Keratinocyte (primary cell): ENCODE measurements around the gene MCEE. TPM values are rescaled to one million over a fixed set of nuclear protein-coding genes. Genes with fewer than 3 reads are reported as not detected.
A peak's percentile ranks its signal among the peaks of the same experiment; 100 is the strongest.
"Not testable (repeated sequence)": the region's sequence is repeated elsewhere in the genome, so short reads cannot be mapped to it uniquely, and the experiment has no call there.

ENCODE experiments used
- DNase-seq: peaks from one replicate; pipeline ENCODE4 v3.0.0-alpha.2; 2011; ENCODE audit warnings: low read depth, missing footprints, low spot score
- FAIRE-seq: peaks from 2 replicates; lab custom pipeline; 2011; peaks lifted over from hg19 to GRCh38; lab: Jason Lieb, UNC
- H2AFZ ChIP-seq: 2 replicates; pipeline ENCODE4 v1.6.0; 2012; ENCODE audit warnings: low read length, control low read depth, inconsistent platforms; ENCODE audit not compliant: control insufficient read depth
- H3K27ac ChIP-seq: 2 replicates; pipeline ENCODE4 v1.5.1; 2011; ENCODE audit warnings: low read length; ENCODE audit not compliant: control insufficient read depth, insufficient read depth
- H3K27me3 ChIP-seq: 3 replicates; pipeline ENCODE4 v1.6.0; 2011; ENCODE audit warnings: low read length; ENCODE audit not compliant: control insufficient read depth, insufficient read depth; ENCODE audit errors: extremely low read depth
- H3K36me3 ChIP-seq, 2 experiments: 2 replicates in 1 of 2; 3 replicates in 1 of 2; pipeline ENCODE4 v1.5.1; 2011; ENCODE audit warnings: low read length in 2 of 2, mild to moderate bottlenecking in 1 of 2; ENCODE audit not compliant: control insufficient read depth in 2 of 2, insufficient read depth in 2 of 2; ENCODE audit errors: extremely low read depth in 1 of 2
- H3K4me1 ChIP-seq: 3 replicates; pipeline ENCODE4 v1.5.1; 2011; ENCODE audit warnings: low read length; ENCODE audit not compliant: control insufficient read depth, insufficient read depth; ENCODE audit errors: extremely low read depth
- H3K4me2 ChIP-seq: 3 replicates; pipeline ENCODE4 v1.6.0; 2011; ENCODE audit warnings: low read depth, low read length; ENCODE audit not compliant: control insufficient read depth, insufficient read depth; ENCODE audit errors: extremely low read depth
- H3K4me3 ChIP-seq, 3 experiments: fragments of 200-600 bp in 1 of 3; sonication (generic) in 1 of 3; 2 replicates in 2 of 3; 3 replicates in 1 of 3; pipeline ENCODE4 v1.5.1; 2011 to 2016; ENCODE audit warnings: low read length in 3 of 3, mild to moderate bottlenecking in 3 of 3, control low read depth in 2 of 3, inconsistent platforms in 1 of 3, low read depth in 1 of 3, mixed read lengths in 1 of 3, mixed run types in 1 of 3, moderate library complexity in 1 of 3; ENCODE audit not compliant: control insufficient read depth in 2 of 3, insufficient read depth in 2 of 3; ENCODE audit errors: extremely low read depth in 1 of 3
- H3K79me2 ChIP-seq: 2 replicates; pipeline ENCODE4 v1.6.0; 2012; ENCODE audit warnings: low read length; ENCODE audit not compliant: control insufficient read depth, insufficient read depth
- H3K9ac ChIP-seq: 3 replicates; pipeline ENCODE4 v1.6.0; 2011; ENCODE audit warnings: low read length; ENCODE audit not compliant: control insufficient read depth, insufficient read depth; ENCODE audit errors: extremely low read depth
- H3K9me1 ChIP-seq: 3 replicates; pipeline ENCODE4 v1.6.0; 2011; ENCODE audit warnings: low read length; ENCODE audit not compliant: control insufficient read depth, insufficient read depth; ENCODE audit errors: extremely low read depth
- H3K9me3 ChIP-seq: 2 replicates; pipeline ENCODE4 v1.5.1; 2012; ENCODE audit warnings: low read depth, low read length; ENCODE audit not compliant: control insufficient read depth
- H4K20me1 ChIP-seq: 3 replicates; pipeline ENCODE4 v1.6.0; 2011; ENCODE audit warnings: low read length; ENCODE audit not compliant: control insufficient read depth, insufficient read depth; ENCODE audit errors: extremely low read depth
- EZH2 ChIP-seq: IDR thresholded peaks from one replicate; pipeline ENCODE4 v1.6.1; 2012; ENCODE audit warnings: inconsistent platforms, mild to moderate bottlenecking, low read length, moderate library complexity
- dilution Hi-C: fragments of 300-500 bp; cut with MboI; formaldehyde crosslinking; loops from one replicate; pipeline ENCODE4 v1.7.0; 2020; ENCODE audit warnings: low sequenced_read_pairs; ENCODE audit not compliant: extremely low pct_ligation_motif_present
- polyA plus RNA-seq, 5 experiments: library from polyadenylated mRNA; depleted of rRNA in 3 of 5; stranded (reverse) in 3 of 5; stranded (forward) in 1 of 5; unstranded in 1 of 5; fragments of >200 nt; gene quantifications; 1 replicate in 1 of 5; 2 replicates in 3 of 5; 3 replicates in 1 of 5; pipeline versions ENCODE4 v1.2.1 to v1.2.3, GENCODE V29; 2011 to 2012; ENCODE audit warnings: missing spikeins in 2 of 5, low read depth in 1 of 5, low replicate concordance in 1 of 5
- TF ChIP-seq, protein P1 (sequence below), 3 experiments: IDR thresholded peaks in 1 of 3; conservative IDR thresholded peaks in 1 of 3; optimal IDR thresholded peaks in 1 of 3; 2 replicates in 2 of 3; 3 replicates in 1 of 3; pipeline versions ENCODE3 to v1.5.1; 2011; ENCODE audit warnings: low read length in 3 of 3, mild to moderate bottlenecking in 3 of 3, moderate library complexity in 2 of 3, control low read depth in 1 of 3, inconsistent platforms in 1 of 3; ENCODE audit not compliant: insufficient read depth in 2 of 3; ENCODE audit errors: extremely low read depth in 1 of 3

MCEE gene
- polyA plus RNA-seq, 1 donor (not counting 4 experiments of a cell fraction or from before 2014, with no cell fraction given), result 7.4 TPM

DNA sequence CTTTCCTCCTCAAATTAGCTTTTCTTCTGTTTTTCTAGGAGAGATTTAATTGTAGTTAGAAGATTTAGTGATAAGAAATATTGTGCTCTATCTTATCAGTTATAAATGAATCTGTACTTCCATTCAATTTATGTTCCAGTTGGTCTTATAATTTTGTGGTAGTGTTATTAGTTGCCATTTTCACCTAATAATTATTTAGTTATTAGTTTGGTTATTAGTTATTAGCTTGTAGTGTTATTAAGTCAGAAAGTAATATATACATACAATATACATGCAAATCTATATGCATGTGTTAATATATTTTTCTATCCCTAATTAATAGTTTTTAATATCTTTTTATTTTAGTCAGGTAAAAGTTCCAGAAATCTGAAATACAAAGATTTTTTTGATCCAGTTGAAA lies 3.6 kb upstream of the MCEE start:
- dilution Hi-C loops, result no loop called here
- no peak for FAIRE-seq

DNA sequence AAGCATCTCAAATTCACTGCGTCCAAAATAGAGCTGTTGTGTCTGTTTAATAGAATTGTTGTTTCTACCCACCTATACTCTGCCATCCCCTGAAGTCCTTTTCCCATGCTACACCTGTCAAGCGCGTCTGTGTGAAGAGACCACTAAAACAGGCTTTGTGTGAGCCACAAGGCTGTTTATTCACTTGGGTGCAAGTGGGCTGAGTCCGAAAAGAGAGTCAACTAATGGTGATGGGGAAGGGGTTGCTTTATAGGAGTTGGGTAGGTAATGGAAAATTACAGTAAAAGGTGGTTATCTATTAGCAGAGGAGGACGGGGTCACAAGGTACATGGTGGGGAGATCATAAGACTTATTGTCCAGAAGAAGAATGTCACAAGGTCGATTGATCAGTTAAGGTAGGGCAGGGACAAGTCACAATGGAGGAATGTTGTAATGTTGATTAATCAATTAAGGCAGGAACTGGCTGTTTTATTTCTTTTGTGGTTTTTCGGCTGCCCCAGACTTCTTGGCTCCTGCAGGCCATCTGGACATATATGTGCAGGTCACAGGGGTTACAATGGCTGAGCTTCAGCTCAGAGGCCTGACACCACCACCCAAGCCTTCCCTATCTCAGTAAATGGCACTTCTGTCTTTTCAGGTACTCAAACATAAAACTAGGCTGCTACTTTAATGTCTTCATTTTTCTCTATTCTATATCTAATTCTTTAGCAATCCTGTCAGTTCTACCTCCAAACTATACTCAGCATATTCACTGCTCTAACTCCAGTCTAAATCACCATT lies 1.5 kb upstream of the MCEE start:
- DNase-seq, H2AFZ ChIP-seq, FAIRE-seq, H3K4me1 ChIP-seq, H3K36me3 ChIP-seq, H3K9me1 ChIP-seq, H3K27me3 ChIP-seq, dilution Hi-C loops, H3K9me3 ChIP-seq, H4K20me1 ChIP-seq: not testable (repeated sequence)
- H3K79me2 ChIP-seq, result peaks cover 30% of the 10 kb centered on the region
- peak overlapping the region; percentile 81 for H3K4me2 ChIP-seq
- peak overlapping the region; percentile 68 to 93 (median 90) for H3K4me3 ChIP-seq
- peak overlapping the region; percentile 86 for H3K27ac ChIP-seq
- peak overlapping the region; percentile 89 for H3K9ac ChIP-seq

More for the DNA sequence above, 3.6 kb upstream of the MCEE start:
- no peaks in the 10 kb centered on the region for H3K9me1 ChIP-seq
- H3K4me2 ChIP-seq, result no peak overlapping the region
- H2AFZ ChIP-seq, result no peak overlapping the region
- no peaks in the 10 kb centered on the region for H4K20me1 ChIP-seq
- no peaks in the 10 kb centered on the region for H3K9me3 ChIP-seq
- DNase-seq, result no peak
- H3K27me3 ChIP-seq, result no peaks in the 10 kb centered on the region
- H3K4me3 ChIP-seq, result no peak overlapping the region
- H3K4me1 ChIP-seq, result peaks cover 10% of the 10 kb centered on the region
- TF ChIP-seq, protein P1, sequence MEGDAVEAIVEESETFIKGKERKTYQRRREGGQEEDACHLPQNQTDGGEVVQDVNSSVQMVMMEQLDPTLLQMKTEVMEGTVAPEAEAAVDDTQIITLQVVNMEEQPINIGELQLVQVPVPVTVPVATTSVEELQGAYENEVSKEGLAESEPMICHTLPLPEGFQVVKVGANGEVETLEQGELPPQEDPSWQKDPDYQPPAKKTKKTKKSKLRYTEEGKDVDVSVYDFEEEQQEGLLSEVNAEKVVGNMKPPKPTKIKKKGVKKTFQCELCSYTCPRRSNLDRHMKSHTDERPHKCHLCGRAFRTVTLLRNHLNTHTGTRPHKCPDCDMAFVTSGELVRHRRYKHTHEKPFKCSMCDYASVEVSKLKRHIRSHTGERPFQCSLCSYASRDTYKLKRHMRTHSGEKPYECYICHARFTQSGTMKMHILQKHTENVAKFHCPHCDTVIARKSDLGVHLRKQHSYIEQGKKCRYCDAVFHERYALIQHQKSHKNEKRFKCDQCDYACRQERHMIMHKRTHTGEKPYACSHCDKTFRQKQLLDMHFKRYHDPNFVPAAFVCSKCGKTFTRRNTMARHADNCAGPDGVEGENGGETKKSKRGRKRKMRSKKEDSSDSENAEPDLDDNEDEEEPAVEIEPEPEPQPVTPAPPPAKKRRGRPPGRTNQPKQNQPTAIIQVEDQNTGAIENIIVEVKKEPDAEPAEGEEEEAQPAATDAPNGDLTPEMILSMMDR (optimal IDR thresholded peaks at IDR 0.05 in 1 of 3, IDR thresholded peaks at IDR 0.05 in 1 of 3, conservative IDR thresholded peaks at IDR 0.05 in 1 of 3; ENCODE audit: extremely low read depth in 1 of 3, insufficient read depth in 2 of 3, low read length in 3 of 3), result no peak
- no peak for TF ChIP-seq EZH2
- no peak overlapping the region for H3K27ac ChIP-seq
- no peak overlapping the region for H3K9ac ChIP-seq
- H3K79me2 ChIP-seq, result peaks cover 26% of the 10 kb centered on the region
- peaks cover 5 to 10% of the 10 kb centered on the region in 2 experiments for H3K36me3 ChIP-seq
